A673 (cell line): Measurements from ENCODE around the gene DHRS1. TPM values are rescaled to one million over a fixed set of nuclear protein-coding genes. Genes with fewer than 3 reads are reported as not detected.

ENCODE experiments used
- BruUV-seq: library from RNA; stranded (reverse); fragments of 400-500 nt; replicated peaks from 2 replicates; lab custom pipeline; 2021; lab: Mats Ljungman, UMichigan
- CTCF ChIA-PET: fragments of 300-600 bp; sonication (Branson Sonifier 250); formaldehyde crosslinking; loops from one replicate; lab custom pipeline; 2022; ENCODE audit warnings: antibody characterized with exemption; lab: Charles Lee
- POLR2A ChIA-PET: fragments of 300-600 bp; sonication (Branson Sonifier 250); formaldehyde crosslinking; loops from one replicate; lab custom pipeline; 2022; ENCODE audit warnings: antibody characterized with exemption; ENCODE audit not compliant: low non-redundant PET; lab: Charles Lee
- DNase-seq: peaks from one replicate; pipeline ENCODE4 v3.0.0-alpha.2; 2015; ENCODE audit warnings: low spot score
- H3K27ac ChIP-seq: fragments of 200-600 bp; sonication (generic); 2 replicates; pipeline ENCODE4 v1.5.1; 2016; ENCODE audit warnings: mixed run types, low read depth, mild to moderate bottlenecking, mixed read lengths, antibody characterized with exemption, low read length; ENCODE audit not compliant: poor library complexity, severe bottlenecking
- H3K27me3 ChIP-seq: fragments of 200-600 bp; sonication (generic); replicated peaks from 2 replicates; pipeline ENCODE4 v1.6.1; 2017; ENCODE audit warnings: mixed run types, low read depth, mild to moderate bottlenecking, mixed read lengths, antibody characterized with exemption, low read length; ENCODE audit not compliant: insufficient read depth, poor library complexity
- H3K36me3 ChIP-seq: fragments of 200-600 bp; sonication (generic); 2 replicates; pipeline ENCODE4 v1.6.1; 2016; ENCODE audit warnings: mixed run types, mild to moderate bottlenecking, mixed read lengths, antibody characterized with exemption, low read length; ENCODE audit not compliant: insufficient read depth, poor library complexity, severe bottlenecking
- H3K4me1 ChIP-seq: fragments of 200-600 bp; sonication (generic); 2 replicates; pipeline ENCODE4 v1.6.1; 2017; ENCODE audit warnings: mixed run types, mild to moderate bottlenecking, mixed read lengths, antibody characterized with exemption, low read length; ENCODE audit not compliant: insufficient read depth, poor library complexity, severe bottlenecking
- H3K4me3 ChIP-seq: fragments of 200-600 bp; sonication (generic); 2 replicates; pipeline ENCODE4 v1.5.1; 2016; ENCODE audit warnings: low read depth, mixed run types, mild to moderate bottlenecking, mixed read lengths, low read length; ENCODE audit not compliant: poor library complexity, severe bottlenecking
- H3K9me3 ChIP-seq: fragments of 200-600 bp; sonication (generic); 2 replicates; pipeline ENCODE4 v1.6.1; 2016; ENCODE audit warnings: mixed run types, low read depth, mild to moderate bottlenecking, mixed read lengths, antibody characterized with exemption, low read length; ENCODE audit not compliant: poor library complexity, severe bottlenecking
- EZH2 ChIP-seq: fragments of 200-600 bp; sonication (generic); IDR thresholded peaks from 2 replicates; pipeline ENCODE4 v1.6.1; 2017; ENCODE audit warnings: borderline replicate concordance, low read depth, mild to moderate bottlenecking, mixed read lengths, antibody characterized with exemption, low read length; ENCODE audit not compliant: poor library complexity, severe bottlenecking
- intact Hi-C: fragments of 100-400 bp; cut with micrococcal nuclease; formaldehyde crosslinking; loops from one replicate; pipeline ENCODE4 v1.10.0; 2022; ENCODE audit not compliant: unreplicated experiment
- total RNA-seq: library from RNA; stranded (reverse); gene quantifications from 2 replicates; pipeline ENCODE4 v1.2.3, GENCODE V29; 2021
- TF ChIP-seq, protein P1 (sequence below): fragments of 300-800, 200-600 bp; sonication (generic); conservative IDR thresholded peaks from 2 replicates; pipeline ENCODE4 v1.5.1; 2017; ENCODE audit warnings: low read depth, mild to moderate bottlenecking, antibody characterized with exemption, low read length, moderate library complexity, mixed read lengths

DHRS1 gene
- total RNA-seq, 1 experiment from 2014 or later = 13.3 TPM

DNA sequence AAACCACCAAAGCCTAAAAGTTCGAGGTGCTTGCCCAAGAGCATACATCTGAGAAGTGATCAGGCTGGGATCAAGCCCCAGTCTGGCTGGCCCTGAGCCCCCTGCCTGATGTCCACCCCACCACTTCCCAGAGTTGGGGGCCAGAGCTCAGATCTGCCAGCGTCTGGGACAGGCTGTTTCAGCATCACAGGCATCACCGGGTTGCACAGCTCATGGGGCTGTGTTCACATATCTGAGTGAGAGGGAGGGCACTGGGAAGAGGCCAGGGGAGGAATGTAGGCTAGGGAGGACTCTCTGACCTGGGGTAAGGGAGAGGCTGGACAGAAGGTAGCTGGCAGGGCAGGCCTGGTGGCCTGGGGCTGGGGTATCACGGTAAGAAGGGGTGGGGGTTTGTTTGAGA is 42.6 kb downstream of the DHRS1 start:
- BruUV-seq = no TSS peak
- Histone ChIP-seq H3K27ac (no peak overlapping the region), H3K27me3 (no peaks in the 10 kb centered on the region), H3K4me1 (no peaks in the 10 kb centered on the region), H3K9me3 (no peaks in the 10 kb centered on the region), H3K4me3 (no peak overlapping the region), H3K36me3 (no peaks in the 10 kb centered on the region)
- intact Hi-C loops = no loop called here
- POLR2A ChIA-PET = no interaction called here
- no peak for TF ChIP-seq EZH2
- TF ChIP-seq, protein P1, sequence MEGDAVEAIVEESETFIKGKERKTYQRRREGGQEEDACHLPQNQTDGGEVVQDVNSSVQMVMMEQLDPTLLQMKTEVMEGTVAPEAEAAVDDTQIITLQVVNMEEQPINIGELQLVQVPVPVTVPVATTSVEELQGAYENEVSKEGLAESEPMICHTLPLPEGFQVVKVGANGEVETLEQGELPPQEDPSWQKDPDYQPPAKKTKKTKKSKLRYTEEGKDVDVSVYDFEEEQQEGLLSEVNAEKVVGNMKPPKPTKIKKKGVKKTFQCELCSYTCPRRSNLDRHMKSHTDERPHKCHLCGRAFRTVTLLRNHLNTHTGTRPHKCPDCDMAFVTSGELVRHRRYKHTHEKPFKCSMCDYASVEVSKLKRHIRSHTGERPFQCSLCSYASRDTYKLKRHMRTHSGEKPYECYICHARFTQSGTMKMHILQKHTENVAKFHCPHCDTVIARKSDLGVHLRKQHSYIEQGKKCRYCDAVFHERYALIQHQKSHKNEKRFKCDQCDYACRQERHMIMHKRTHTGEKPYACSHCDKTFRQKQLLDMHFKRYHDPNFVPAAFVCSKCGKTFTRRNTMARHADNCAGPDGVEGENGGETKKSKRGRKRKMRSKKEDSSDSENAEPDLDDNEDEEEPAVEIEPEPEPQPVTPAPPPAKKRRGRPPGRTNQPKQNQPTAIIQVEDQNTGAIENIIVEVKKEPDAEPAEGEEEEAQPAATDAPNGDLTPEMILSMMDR = no peak
- CTCF ChIA-PET = no interaction called here
- no peak for DNase-seq

DNA sequence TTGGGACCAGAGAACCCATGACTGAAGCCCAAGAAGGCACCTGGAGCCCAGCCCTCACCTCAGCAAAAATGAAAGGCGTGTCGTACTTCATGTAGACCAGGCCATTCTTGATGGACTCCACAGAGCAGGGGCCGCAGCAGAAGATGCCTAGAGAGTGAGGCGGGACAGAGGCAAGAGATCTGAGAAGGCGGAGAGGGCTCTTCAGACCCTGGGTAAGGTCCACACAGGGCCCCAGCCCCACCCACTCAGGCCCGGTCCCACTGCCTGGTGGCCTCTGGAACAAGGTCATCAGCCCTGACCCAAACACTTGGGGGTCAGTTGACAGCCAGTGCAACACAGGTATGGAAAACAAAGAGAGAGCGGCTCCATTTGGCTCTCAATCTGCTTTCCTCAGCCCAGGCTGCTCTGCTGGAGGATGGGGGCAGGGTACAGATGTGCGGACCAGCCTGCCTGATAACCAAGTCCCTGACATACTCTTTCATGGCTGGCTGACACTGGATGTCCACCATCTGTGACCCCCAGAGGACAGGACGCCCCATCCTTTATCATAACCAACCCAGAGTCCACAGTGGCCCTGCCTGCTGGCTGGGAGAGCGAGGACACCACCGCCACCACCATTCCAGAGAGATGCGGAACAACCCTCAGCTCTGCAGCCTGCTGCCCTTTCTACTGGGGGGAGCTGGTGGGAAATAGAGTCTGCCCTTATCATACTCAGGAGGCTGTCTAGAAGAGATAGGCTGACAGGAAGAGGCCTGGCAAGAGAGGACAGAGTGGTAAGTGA is 43.5 kb downstream of the DHRS1 start:
- DNase-seq = no peak
- intact Hi-C loops = no loop called here
- Histone ChIP-seq H3K4me3 (no peak overlapping the region), H3K9me3 (no peaks in the 10 kb centered on the region), H3K36me3 (no peaks in the 10 kb centered on the region), H3K4me1 (no peaks in the 10 kb centered on the region), H3K27ac (no peak overlapping the region), H3K27me3 (no peaks in the 10 kb centered on the region)
- ChIA-PET POLR2A (no interaction called here), CTCF (no interaction called here)
- TF ChIP-seq EZH2 = no peak
- BruUV-seq = no TSS peak

DNA sequence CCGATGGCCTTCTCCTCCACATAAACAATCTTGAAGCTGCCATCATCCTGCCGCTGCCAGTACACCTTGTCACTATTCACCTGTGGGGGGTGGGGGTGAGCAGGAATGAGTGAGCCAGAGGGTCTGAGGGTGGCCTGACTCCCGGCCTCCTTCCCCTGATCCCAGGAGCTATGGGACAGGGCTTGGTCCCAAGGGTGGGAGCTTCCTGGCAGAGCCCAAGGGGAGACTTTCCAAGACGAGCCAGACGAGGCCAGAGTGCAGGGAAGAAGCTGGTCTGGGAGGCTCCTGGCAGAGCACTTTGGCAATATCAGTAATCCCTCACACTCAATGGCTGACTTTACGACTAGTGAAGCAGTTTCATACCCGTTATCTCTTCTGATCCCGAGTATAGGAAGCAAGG is 44.1 kb downstream of the DHRS1 start:
- Histone ChIP-seq H3K4me3 (no peak overlapping the region), H3K27me3 (no peaks in the 10 kb centered on the region), H3K9me3 (no peaks in the 10 kb centered on the region), H3K36me3 (no peaks in the 10 kb centered on the region), H3K4me1 (no peaks in the 10 kb centered on the region), H3K27ac (no peak overlapping the region)
- ChIA-PET POLR2A (no interaction called here), CTCF (no interaction called here)
- TF ChIP-seq, protein P1 = no peak
- no peak for TF ChIP-seq EZH2
- no TSS peak for BruUV-seq
- intact Hi-C loops = no loop called here
- no peak for DNase-seq
